Effector CD8-positive, alpha-beta T cell (primary cell): ENCODE measurements around the gene GCGR.

Source experiments
- DNase-seq: peaks from one replicate; lab custom pipeline; 2025; lab: John Stamatoyannopoulos, UW
- total RNA-seq, 4 experiments: gene quantifications; one replicate each; lab custom pipeline; 2026; lab: John Stamatoyannopoulos, UW

The GCGR gene
- total RNA-seq: 0 to 0.49 (median 0.09) reads per million in 4 experiments

- no peak for DNase-seq
These were observed at the start of gene GCGR for GRCh38 chr17:81803728-81804558. Gene GCGR, plus strand, starts transcription at chr17:81804150. Its CDS starts 4,869 bp downstream, at chr17:81809019.

GRCh38 chr17:81792675-81793615 lies 11.0 kb upstream of the GCGR start:
- DNase-seq: no peak

- no peak for DNase-seq
These were observed 9.9 kb upstream of the GCGR start for GRCh38 chr17:81794074-81794476.

- no peak for DNase-seq
These were observed 9.4 kb upstream of the GCGR start for GRCh38 chr17:81794509-81794908.

GRCh38 chr17:81801327-81801726 lies 2.6 kb upstream of the GCGR start:
- no peak for DNase-seq

GRCh38 chr17:81802048-81802758 lies 1.7 kb upstream of the GCGR start:
- DNase-seq: no peak

GRCh38 chr17:81802856-81803643 lies 900 bp upstream of the GCGR start:
- no peak for DNase-seq

GRCh38 chr17:81804559-81805399 lies 829 bp downstream of the GCGR start:
- no peak for DNase-seq

- DNase-seq: no peak
These were observed 1.9 kb downstream of the GCGR start for GRCh38 chr17:81805707-81806460.

GRCh38 chr17:81806461-81807209 lies 2.7 kb downstream of the GCGR start:
- DNase-seq: no peak

- DNase-seq: no peak
These were observed 3.3 kb downstream of the GCGR start for GRCh38 chr17:81807210-81807719.

GRCh38 chr17:81807839-81808238 lies 3.9 kb downstream of the GCGR start:
- DNase-seq: no peak

- DNase-seq: no peak
These were observed 5.0 kb downstream of the GCGR start for GRCh38 chr17:81808778-81809555.

- no peak for DNase-seq
These were observed 5.6 kb downstream of the GCGR start for GRCh38 chr17:81809556-81809998.

- DNase-seq: no peak
These were observed 6.5 kb downstream of the GCGR start for GRCh38 chr17:81810476-81810875.

GRCh38 chr17:81810892-81811704 lies 7.1 kb downstream of the GCGR start:
- DNase-seq: no peak
